Gastroesophageal sphincter (tissue), 4 donors: Measurements from ENCODE around the gene SEMA5B. TPM values are rescaled to one million over a fixed set of nuclear protein-coding genes. Genes with fewer than 3 reads are reported as not detected.

ENCODE experiments used
- ATAC-seq: fragments of 150-250 bp; one replicate; pipeline ENCODE4 v1.9.1; 2016; ENCODE audit warnings: mild to moderate bottlenecking, moderate library complexity
- H3K27ac ChIP-seq, 4 donors: fragments of 200-600 bp; sonication (generic) in 3 of 4; 1 replicate in 3 of 4; 2 replicates in 1 of 4; pipeline ENCODE4 v1.5.1; 2016 to 2019
- H3K27me3 ChIP-seq: fragments of 200-600 bp; sonication (generic); one replicate; pipeline ENCODE4 v1.5.1; 2019
- H3K36me3 ChIP-seq, 2 donors: fragments of 200-600 bp; sonication (generic); one replicate each; pipeline ENCODE4 v1.5.1; 2019; ENCODE audit warnings: control low read depth in 1 of 2
- H3K4me1 ChIP-seq, 3 donors: fragments of 200-600 bp; sonication (generic); 1 replicate in 2 of 3; 2 replicates in 1 of 3; pipeline ENCODE4 v1.5.1; 2016 to 2019; ENCODE audit warnings: control low read depth in 2 of 3
- H3K4me3 ChIP-seq, 2 donors: fragments of 200-600 bp; sonication (generic); one replicate each; pipeline ENCODE4 v1.5.1; 2019; ENCODE audit warnings: mild to moderate bottlenecking in 1 of 2, moderate library complexity in 1 of 2
- H3K9me3 ChIP-seq, 3 donors: fragments of 200-600 bp; sonication (generic); one replicate each; pipeline ENCODE4 v1.5.1; 2017 to 2019; ENCODE audit warnings: control low read depth in 2 of 3
- EP300 ChIP-seq: sonication (generic); formaldehyde crosslinking; IDR thresholded peaks from one replicate; pipeline ENCODE4 v1.6.1; 2017; ENCODE audit warnings: antibody characterized with exemption, mild to moderate bottlenecking
- POLR2A ChIP-seq, 2 donors: fragments of 450-650 bp; IDR thresholded peaks; one replicate each; pipeline ENCODE4 v1.6.1; 2017; ENCODE audit warnings: antibody characterized with exemption in 2 of 2, mild to moderate bottlenecking in 2 of 2, moderate library complexity in 1 of 2
- POLR2AphosphoS5 ChIP-seq: sonication (generic); formaldehyde crosslinking; IDR thresholded peaks from one replicate; pipeline ENCODE4 v1.6.1; 2017; ENCODE audit warnings: antibody characterized with exemption
- WGBS, 2 donors: methylation state at CpG; one replicate each; pipeline ENCODE4 v1.1.5; 2018; ENCODE audit warnings: low coverage in 1 of 2; 5-methylcytosine and 5-hydroxymethylcytosine counted together
- total RNA-seq, 4 donors: library from RNA; depleted of rRNA; stranded (reverse); fragments of >200 nt; gene quantifications; one replicate each; pipeline ENCODE4 v1.1.0, GENCODE V29; 2016
- TF ChIP-seq, protein P1 (sequence below), 4 experiments: fragments of 200-600 bp in 2 of 4; fragments of 450-650 bp in 2 of 4; sonication (generic) in 1 of 4; IDR thresholded peaks; one replicate each; pipeline ENCODE4 v1.5.1; 2017 to 2019; ENCODE audit warnings: antibody characterized with exemption in 4 of 4, mild to moderate bottlenecking in 2 of 4, moderate library complexity in 2 of 4

SEMA5B gene
- total RNA-seq, 4 donors from 2014 or later: 0.31 to 0.69 (median 0.32) TPM; not detected in 1

GRCh38 chr3:122984650-122985049 is 42.9 kb downstream of the SEMA5B start:
- WGBS, 2 donors: 82 to 91% methylated on average over 2 to 3 of the region's 3 CpGs

DNA sequence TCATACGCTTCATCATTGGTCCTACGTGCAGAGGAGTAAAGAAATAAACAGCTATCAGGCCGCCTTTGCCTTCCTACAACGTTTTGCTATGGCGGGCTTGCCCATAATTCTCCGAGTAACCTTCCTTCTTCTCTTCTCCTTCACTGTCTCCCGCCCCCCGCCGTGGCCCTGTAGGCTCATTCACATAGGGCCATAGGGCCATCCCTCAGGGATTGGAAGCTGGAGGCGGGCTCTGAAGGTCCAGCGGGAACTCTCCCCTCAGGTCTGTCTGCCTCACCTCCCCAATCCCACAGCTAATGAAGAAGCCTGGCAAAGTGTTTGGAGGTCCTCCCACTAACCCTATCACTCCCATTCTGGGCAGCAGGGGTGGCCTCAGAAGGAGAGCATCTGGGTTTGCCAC is 43.6 kb downstream of the SEMA5B start:
- Histone ChIP-seq H3K27me3 (peaks cover 17% of the 10 kb centered on the region), H3K4me3 (no peak overlapping the region), H3K4me1 (peaks cover 0 to 23% (median 8%) of the 10 kb centered on the region in 3 donors), H3K27ac (no peak overlapping the region), H3K9me3 (no peaks in the 10 kb centered on the region), H3K36me3 (no peaks in the 10 kb centered on the region)
- TF ChIP-seq, protein P1, sequence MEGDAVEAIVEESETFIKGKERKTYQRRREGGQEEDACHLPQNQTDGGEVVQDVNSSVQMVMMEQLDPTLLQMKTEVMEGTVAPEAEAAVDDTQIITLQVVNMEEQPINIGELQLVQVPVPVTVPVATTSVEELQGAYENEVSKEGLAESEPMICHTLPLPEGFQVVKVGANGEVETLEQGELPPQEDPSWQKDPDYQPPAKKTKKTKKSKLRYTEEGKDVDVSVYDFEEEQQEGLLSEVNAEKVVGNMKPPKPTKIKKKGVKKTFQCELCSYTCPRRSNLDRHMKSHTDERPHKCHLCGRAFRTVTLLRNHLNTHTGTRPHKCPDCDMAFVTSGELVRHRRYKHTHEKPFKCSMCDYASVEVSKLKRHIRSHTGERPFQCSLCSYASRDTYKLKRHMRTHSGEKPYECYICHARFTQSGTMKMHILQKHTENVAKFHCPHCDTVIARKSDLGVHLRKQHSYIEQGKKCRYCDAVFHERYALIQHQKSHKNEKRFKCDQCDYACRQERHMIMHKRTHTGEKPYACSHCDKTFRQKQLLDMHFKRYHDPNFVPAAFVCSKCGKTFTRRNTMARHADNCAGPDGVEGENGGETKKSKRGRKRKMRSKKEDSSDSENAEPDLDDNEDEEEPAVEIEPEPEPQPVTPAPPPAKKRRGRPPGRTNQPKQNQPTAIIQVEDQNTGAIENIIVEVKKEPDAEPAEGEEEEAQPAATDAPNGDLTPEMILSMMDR (IDR thresholded peaks at IDR 0.05): no peak
- TF ChIP-seq EP300 (no peak), POLR2AphosphoS5 (no peak), POLR2A (IDR thresholded peaks at IDR 0.05) (no peak)
- 87 to 92% methylated on average over 6 to 7 of the region's 11 CpGs for WGBS, 2 donors
- ATAC-seq: no peak

More at GRCh38 chr3:122984650-122985049, 42.9 kb downstream of the SEMA5B start:
- H3K4me3 ChIP-seq: no peak overlapping the region
- TF ChIP-seq POLR2A (IDR thresholded peaks at IDR 0.05) (no peak), EP300 (no peak), POLR2AphosphoS5 (no peak)
- H3K9me3 ChIP-seq: no peaks in the 10 kb centered on the region
- H3K27me3 ChIP-seq: peaks cover 24% of the 10 kb centered on the region
- no peaks in the 10 kb centered on the region for H3K36me3 ChIP-seq
- peaks cover 0 to 23% (median 8%) of the 10 kb centered on the region in 3 donors for H3K4me1 ChIP-seq
- no peak for ATAC-seq
- H3K27ac ChIP-seq: no peak overlapping the region

DNA sequence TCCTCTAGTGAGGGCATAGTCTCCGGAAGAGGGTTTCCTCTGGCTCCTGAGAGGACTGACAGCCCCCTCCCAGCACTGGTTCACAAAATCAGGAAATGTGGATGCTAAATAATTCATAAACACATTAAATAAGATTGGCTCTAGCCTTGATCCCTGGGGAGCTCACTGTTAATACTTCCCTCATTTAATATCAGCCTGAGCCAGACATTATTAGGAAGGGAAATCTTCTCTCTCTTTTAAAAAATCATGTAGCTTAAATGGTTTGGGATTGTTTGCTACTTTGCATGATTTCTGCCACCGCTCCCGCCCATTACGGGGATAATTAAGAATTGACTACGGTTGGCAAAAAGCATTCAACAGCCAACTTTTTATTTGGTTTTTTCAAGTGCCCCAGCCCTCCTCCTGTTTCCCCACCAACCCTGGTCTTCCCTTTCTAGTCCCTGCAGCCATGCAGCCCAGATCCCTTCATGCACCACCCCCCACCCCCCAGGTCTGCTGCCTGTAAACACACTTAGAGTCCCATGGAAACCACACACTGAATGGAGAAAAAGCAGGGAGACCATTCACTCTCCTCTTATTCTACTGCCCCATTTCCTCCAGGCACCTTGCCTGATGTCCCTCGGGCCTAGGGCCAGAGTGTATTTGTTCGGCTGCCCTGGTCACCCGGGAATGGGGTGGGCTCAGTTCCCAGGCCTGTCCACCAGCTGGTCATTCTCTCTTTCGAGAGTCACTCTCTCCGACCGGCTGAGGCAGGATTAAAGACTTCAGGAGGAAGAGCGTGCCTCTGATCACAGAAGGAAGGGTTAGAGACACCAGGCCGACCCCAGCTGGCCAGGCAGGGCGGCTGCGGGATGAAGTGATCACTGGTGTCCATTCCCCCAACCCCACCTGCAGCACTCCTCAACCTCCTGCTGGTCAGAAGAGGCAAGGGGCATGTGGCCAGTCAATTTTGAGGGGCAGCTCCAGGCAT is 45.1 kb downstream of the SEMA5B start:
- peak; percentile 35 for ATAC-seq
- TF ChIP-seq POLR2A (IDR thresholded peaks at IDR 0.05) (no peak), POLR2AphosphoS5 (no peak)
- TF ChIP-seq, protein P1 (IDR thresholded peaks at IDR 0.05): peak in 1 of 4 experiments; percentile 16

GRCh38 chr3:122979211-122979610 is 48.4 kb downstream of the SEMA5B start:
- H3K27ac ChIP-seq: peak overlapping the region in 1 of 4 donors; percentile 14

More for the DNA sequence above, 45.1 kb downstream of the SEMA5B start:
- Histone ChIP-seq H3K9me3 (no peaks in the 10 kb centered on the region), H3K36me3 (no peaks in the 10 kb centered on the region), H3K4me1 (peaks cover 0 to 25% (median 8%) of the 10 kb centered on the region in 3 donors), H3K27me3 (peaks cover 4% of the 10 kb centered on the region), H3K4me3 (no peak overlapping the region), H3K27ac (no peak overlapping the region)
- WGBS, 2 donors: 17 to 53% methylated on average over 11 to 12 of the region's 15 CpGs

DNA sequence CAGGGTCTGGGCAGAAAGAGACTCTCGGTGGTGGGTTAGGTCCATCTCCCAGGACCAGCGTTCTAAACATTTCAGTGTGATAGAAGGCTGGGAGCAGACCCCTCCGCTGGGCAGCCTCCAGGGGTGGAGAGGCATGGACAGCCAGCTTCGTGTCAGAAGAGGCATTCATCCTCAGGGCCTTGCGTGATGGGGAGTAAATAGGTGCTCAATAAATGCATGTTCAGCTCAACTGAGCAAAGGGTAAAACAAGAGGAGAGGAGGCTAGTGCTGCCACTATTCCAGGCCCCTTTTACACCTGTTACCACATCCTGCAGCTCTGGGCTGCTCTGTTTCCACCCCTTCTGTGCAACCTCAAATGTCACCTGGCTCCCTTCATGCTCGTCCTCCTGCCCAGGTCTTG is 49.0 kb downstream of the SEMA5B start:
- Histone ChIP-seq H3K9me3 (no peaks in the 10 kb centered on the region), H3K36me3 (no peaks in the 10 kb centered on the region), H3K27ac (no peak overlapping the region), H3K4me3 (no peak overlapping the region), H3K4me1 (peaks cover 0 to 49% (median 27%) of the 10 kb centered on the region in 3 donors), H3K27me3 (no peaks in the 10 kb centered on the region)
- no peak for ATAC-seq
- TF ChIP-seq POLR2AphosphoS5 (no peak), EP300 (no peak), POLR2A (IDR thresholded peaks at IDR 0.05) (no peak)
- TF ChIP-seq, protein P1 (IDR thresholded peaks at IDR 0.05): no peak
- WGBS, 2 donors: 83 to 88% methylated on average over 3 of the region's 6 CpGs

More at GRCh38 chr3:122979211-122979610, 48.4 kb downstream of the SEMA5B start:
- Histone ChIP-seq H3K4me3 (no peak overlapping the region), H3K9me3 (no peaks in the 10 kb centered on the region), H3K36me3 (no peaks in the 10 kb centered on the region), H3K27me3 (no peaks in the 10 kb centered on the region), H3K4me1 (peaks cover 0 to 43% (median 26%) of the 10 kb centered on the region in 3 donors)
- no peak for ATAC-seq
- WGBS, 2 donors: 78 to 82% methylated on average over 8 of the region's 8 CpGs
- TF ChIP-seq, protein P1 (IDR thresholded peaks at IDR 0.05): no peak
- TF ChIP-seq POLR2AphosphoS5 (no peak), EP300 (no peak), POLR2A (IDR thresholded peaks at IDR 0.05) (no peak)
